NCI-H1105 treated with DMSO at 0.1 percent for 48 hours (cell line): ENCODE results near the gene PACC1.

ENCODE experiments used
- DNase-seq: peaks from one replicate; lab custom pipeline; 2025; lab: John Stamatoyannopoulos, UW

Gene PACC1

GRCh38 chr1:212437179-212437798, 22.6 kb upstream of the PACC1 start:
- peak; percentile 17 for DNase-seq

GRCh38 chr1:212434992-212435391, 20.3 kb upstream of the PACC1 start:
- no peak for DNase-seq

- no peak for DNase-seq
Observed at GRCh38 chr1:212433577-212434462, 19.1 kb upstream of the PACC1 start.

GRCh38 chr1:212432661-212433576, 18.2 kb upstream of the PACC1 start, which contains the start of gene NENF:
Gene NENF, plus strand, starts transcription at chr1:212432920. Its CDS starts 24 bp downstream, at chr1:212432944.
- peak; percentile 76 for DNase-seq

- DNase-seq = no peak
Observed at GRCh38 chr1:212432272-212432660, 17.6 kb upstream of the PACC1 start.

GRCh38 chr1:212431644-212432043, 17.0 kb upstream of the PACC1 start:
- no peak for DNase-seq

GRCh38 chr1:212430955-212431394, 16.3 kb upstream of the PACC1 start:
- DNase-seq = no peak

- DNase-seq = no peak
Observed at GRCh38 chr1:212430416-212430815, 15.7 kb upstream of the PACC1 start.

- DNase-seq = no peak
Observed at GRCh38 chr1:212428496-212428895, 13.8 kb upstream of the PACC1 start.

GRCh38 chr1:212423879-212424278, 9.2 kb upstream of the PACC1 start:
- no peak for DNase-seq

- DNase-seq = no peak
Observed at GRCh38 chr1:212421165-212421564, 6.5 kb upstream of the PACC1 start.

- DNase-seq = no peak
Observed at GRCh38 chr1:212415107-212415841, 588 bp upstream of the PACC1 start.

GRCh38 chr1:212413902-212414327, 771 bp downstream of the PACC1 start:
- DNase-seq = peak; percentile 27

- DNase-seq = no peak
Observed at GRCh38 chr1:212412374-212412773, 2.3 kb downstream of the PACC1 start.

GRCh38 chr1:212410231-212410820, 4.4 kb downstream of the PACC1 start:
- DNase-seq = no peak

GRCh38 chr1:212402666-212403321, 11.9 kb downstream of the PACC1 start:
- no peak for DNase-seq

- no peak for DNase-seq
Observed at GRCh38 chr1:212401838-212402582, 12.7 kb downstream of the PACC1 start.

GRCh38 chr1:212401042-212401441, 13.6 kb downstream of the PACC1 start:
- no peak for DNase-seq

- DNase-seq = no peak
Observed at GRCh38 chr1:212397171-212397570, 17.5 kb downstream of the PACC1 start.

GRCh38 chr1:212396638-212397037, 18.0 kb downstream of the PACC1 start:
- DNase-seq = no peak
